ENCODE measurements around the gene NOLC1.

DNA sequence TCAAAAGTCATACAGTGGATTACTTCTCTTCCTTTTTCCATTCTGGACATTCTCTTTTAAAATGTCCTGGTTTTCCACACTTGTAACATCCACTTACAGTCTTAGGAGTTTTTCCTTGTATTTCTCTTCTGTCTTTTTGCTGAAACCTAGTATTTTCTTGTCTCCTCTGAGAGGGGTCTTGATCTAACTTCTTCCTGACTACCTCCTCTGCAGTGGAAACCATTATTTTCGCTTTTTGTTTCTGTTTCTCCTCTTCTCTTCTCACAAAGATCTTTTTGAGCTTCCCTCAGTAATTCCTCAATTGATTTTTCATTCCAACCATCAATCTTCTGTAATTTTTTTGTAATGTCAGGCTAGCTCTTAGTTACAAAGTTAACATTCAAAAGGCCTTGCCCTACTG is 50.2 kb downstream of the NOLC1 start:
- TF ChIP-seq EZH2 (IDR thresholded peaks at IDR 0.05) (no peak), POLR2AphosphoS5 (IDR thresholded peaks at IDR 0.05; ENCODE audit: borderline replicate concordance, low read depth, low read length) (no peak), FOXP2 (optimal IDR thresholded peaks at IDR 0.05; ENCODE audit: control extremely low read depth, extremely low read length, insufficient read depth) (no peak)
